Measurements from ENCODE around the gene ATP5PF. TPM values are rescaled to one million over a fixed set of nuclear protein-coding genes. Genes with fewer than 3 reads are reported as not detected.
A peak's percentile ranks its signal among the peaks of the same experiment; 100 is the strongest.
"Not testable (repeated sequence)": the region's sequence is repeated elsewhere in the genome, so short reads cannot be mapped to it uniquely, and the experiment has no call there.

Gene ATP5PF, protein sequence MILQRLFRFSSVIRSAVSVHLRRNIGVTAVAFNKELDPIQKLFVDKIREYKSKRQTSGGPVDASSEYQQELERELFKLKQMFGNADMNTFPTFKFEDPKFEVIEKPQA
- total RNA-seq (34.1 and 36.6 TPM in 2 replicates), polyA plus RNA-seq (54.7 and 58.3 TPM in 2 replicates), polyA minus RNA-seq (4.8 and 8.4 TPM in 2 replicates)
- 41.2 TPM for total RNA-seq (2013)

DNA sequence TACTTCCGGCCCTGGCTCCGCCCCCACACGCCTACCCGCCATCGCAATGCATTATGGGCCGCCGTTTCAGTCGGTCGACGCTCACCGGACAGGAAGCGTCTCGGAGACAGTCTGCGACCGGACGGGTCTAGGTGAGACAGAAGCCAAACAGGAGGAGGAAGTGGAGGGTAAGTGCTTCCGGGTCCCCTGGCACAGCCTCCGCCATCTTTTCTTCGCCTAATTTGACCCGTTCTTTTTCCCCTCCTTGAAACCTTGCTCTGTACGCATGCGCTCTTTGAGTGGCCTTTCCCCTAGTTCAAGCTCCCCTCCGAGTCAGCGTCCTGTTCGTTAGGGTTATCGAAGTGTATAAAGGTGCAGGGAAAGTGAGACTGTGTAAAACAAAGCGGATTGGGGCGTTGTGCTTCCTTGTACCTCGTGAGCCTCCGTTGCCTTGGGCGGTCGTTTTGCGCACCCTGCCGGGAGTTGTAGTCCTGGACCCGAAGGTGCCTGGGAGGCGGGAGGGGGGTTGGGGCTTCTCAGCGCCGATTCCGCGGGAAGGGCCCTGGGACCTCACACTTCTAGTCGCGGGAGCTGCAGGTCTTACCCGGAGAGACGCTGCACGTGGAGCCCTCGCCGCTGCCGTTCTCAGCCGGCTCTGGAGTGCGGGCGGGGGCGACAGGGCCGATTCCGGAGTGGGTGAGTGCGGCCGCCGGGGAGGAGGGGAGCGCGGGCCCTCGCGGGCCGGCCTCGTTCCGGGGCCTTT is at the start of gene ATP5PF, which contains the start of gene GABPA:
Gene ATP5PF, minus strand, starts transcription at position 1 of the 742 bp plus-strand sequence. CDS start 5,110 bp downstream, outside the sequence.
Gene GABPA, plus strand, starts transcription at position 69 of the 742 bp plus-strand sequence. CDS start 6,627 bp downstream, outside the sequence.
- H3K27ac Mint-ChIP-seq, result peak within 1 kb of the TSS; percentile 100
- Histone ChIP-seq H3K4me3 (ENCODE audit: control extremely low read depth in 1 of 5, extremely low read depth in 1 of 5, insufficient read depth in 1 of 5, low read depth in 2 of 5, low read length in 4 of 5) (peak within 1 kb of the TSS; percentile 69 to 99 (median 95)), H3K27me3 (replicated peaks in 1 of 4; ENCODE audit: control extremely low read depth in 1 of 4, control insufficient read depth in 3 of 4, insufficient read depth in 4 of 4, low read length in 3 of 4) (no peaks in the 10 kb centered on the region), H3K4me2 (replicated peaks; ENCODE audit: low read depth, low read length, poor library complexity, severe bottlenecking) (peak within 1 kb of the TSS; percentile 83), H3K9me3 (ENCODE audit: control extremely low read depth in 1 of 3, control insufficient read depth in 2 of 3, insufficient read depth in 1 of 3, low read length in 2 of 3) (no peaks in the 10 kb centered on the region), H3K79me2 (ENCODE audit: control insufficient read depth, insufficient read depth, low read length) (peaks cover 88% of the 10 kb centered on the region), H3K4me1 (ENCODE audit: control insufficient read depth in 2 of 2, insufficient read depth in 2 of 2, low read length in 2 of 2) (peaks cover 44 to 46% of the 10 kb centered on the region in 2 donors), H3K36me3 (replicated peaks in 1 of 2; ENCODE audit: control extremely low read depth in 1 of 2, control insufficient read depth in 1 of 2, extremely low read depth in 1 of 2, insufficient read depth in 2 of 2, low read length in 1 of 2) (peaks cover 1% of the 10 kb centered on the region in 2 experiments), H3K27ac (ENCODE audit: low read length in 2 of 2) (peak within 1 kb of the TSS; percentile 86 to 87), H2AFZ (ENCODE audit: insufficient read depth, low read depth, low read length, poor library complexity, severe bottlenecking) (peak within 1 kb of the TSS; percentile 82), H3K9ac (ENCODE audit: low read length) (peak within 1 kb of the TSS; percentile 84), H4K20me1 (ENCODE audit: control insufficient read depth, insufficient read depth, low read length, poor library complexity, severe bottlenecking) (peaks cover 30% of the 10 kb centered on the region)
- intact Hi-C loops (cut with micrococcal nuclease), result loop anchor here (1.0 to 10.0 kb wide), 5 partner anchors 128 to 430 kb away; partner anchors contain the start of gene MRPL39
- H3K4me1 Mint-ChIP-seq, result peaks cover 58% of the 10 kb centered on the region
- peak within 1 kb of the TSS; percentile 100 for H3K4me3 Mint-ChIP-seq
- no peaks in the 10 kb centered on the region for H3K27me3 Mint-ChIP-seq
- DNase-seq (peak; percentile 99), ATAC-seq (ENCODE audit: low read depth) (peak; percentile 83)
- H3K9me3 Mint-ChIP-seq (ENCODE audit: insufficient read depth), result no peaks in the 10 kb centered on the region
- ChIA-PET CTCF (interaction anchor here (1.3 to 1.8 kb wide), 2 partner anchors 127 to 130 kb away, joined by 8 to 11 read pairs; no protein-coding TSS in a partner anchor), POLR2A (interaction anchor here (0.6 to 2.0 kb wide), 3 partner anchors 9 to 127 kb away, joined by 3 to 10 read pairs (median 3); partner anchors contain the start of gene MRPL39)
- TF ChIP-seq EZH2 (IDR thresholded peaks at IDR 0.05; ENCODE audit: borderline replicate concordance, insufficient read depth, low read depth, low read length, poor library complexity, severe bottlenecking), result no peak
- TF ChIP-seq, protein P1, sequence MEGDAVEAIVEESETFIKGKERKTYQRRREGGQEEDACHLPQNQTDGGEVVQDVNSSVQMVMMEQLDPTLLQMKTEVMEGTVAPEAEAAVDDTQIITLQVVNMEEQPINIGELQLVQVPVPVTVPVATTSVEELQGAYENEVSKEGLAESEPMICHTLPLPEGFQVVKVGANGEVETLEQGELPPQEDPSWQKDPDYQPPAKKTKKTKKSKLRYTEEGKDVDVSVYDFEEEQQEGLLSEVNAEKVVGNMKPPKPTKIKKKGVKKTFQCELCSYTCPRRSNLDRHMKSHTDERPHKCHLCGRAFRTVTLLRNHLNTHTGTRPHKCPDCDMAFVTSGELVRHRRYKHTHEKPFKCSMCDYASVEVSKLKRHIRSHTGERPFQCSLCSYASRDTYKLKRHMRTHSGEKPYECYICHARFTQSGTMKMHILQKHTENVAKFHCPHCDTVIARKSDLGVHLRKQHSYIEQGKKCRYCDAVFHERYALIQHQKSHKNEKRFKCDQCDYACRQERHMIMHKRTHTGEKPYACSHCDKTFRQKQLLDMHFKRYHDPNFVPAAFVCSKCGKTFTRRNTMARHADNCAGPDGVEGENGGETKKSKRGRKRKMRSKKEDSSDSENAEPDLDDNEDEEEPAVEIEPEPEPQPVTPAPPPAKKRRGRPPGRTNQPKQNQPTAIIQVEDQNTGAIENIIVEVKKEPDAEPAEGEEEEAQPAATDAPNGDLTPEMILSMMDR (IDR thresholded peaks at IDR 0.05), result no peak
- under 1% methylated on average over 63 of the region's 64 CpGs for WGBS (ENCODE audit: insufficient coverage)

DNA sequence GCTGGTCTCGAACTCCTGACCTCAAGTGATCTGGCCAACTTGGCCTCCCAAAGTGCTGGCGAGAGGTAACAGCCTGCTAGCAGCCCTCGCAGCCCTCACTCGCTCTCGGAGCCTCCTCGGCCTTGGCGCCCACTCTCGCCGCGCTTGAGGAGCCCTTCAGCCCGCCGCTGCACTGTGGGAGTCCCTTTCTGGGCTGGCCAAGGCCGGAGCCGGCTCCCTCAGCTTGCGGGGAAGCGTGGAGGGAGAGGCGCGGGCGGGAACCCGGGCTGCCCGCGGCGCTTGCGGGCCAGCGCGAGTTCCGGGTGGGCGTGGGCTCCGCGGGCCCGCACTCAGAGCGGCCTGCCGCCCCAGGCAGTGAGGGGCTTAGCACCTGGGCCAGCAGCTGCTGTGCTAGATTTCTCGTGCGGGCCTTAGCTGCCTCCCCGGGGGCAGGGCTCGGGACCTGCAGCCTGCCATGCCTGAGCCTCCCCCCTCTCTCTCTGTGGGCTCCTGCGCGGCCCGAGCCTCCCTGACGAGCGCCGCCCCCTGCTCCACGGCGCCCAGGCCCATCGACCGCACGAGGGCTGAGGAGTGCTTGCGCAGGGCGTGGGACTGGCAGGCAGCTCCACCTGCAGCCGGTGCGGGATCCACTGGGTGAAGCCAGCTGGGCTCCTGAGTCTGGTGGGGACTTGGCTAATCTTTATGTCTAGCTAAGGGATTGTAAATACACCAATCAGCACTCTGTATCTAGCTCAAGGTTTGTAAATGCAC is 43.6 kb upstream of the ATP5PF start:
- H3K4me1 Mint-ChIP-seq; H3K27ac Mint-ChIP-seq; H2AFZ ChIP-seq (ENCODE audit: insufficient read depth, low read depth, low read length, poor library complexity, severe bottlenecking); H3K4me1 ChIP-seq (ENCODE audit: control insufficient read depth in 2 of 2, insufficient read depth in 2 of 2, low read length in 2 of 2); H3K9ac ChIP-seq (ENCODE audit: low read length); DNase-seq; POLR2A ChIA-PET; H3K9me3 Mint-ChIP-seq (ENCODE audit: insufficient read depth); H3K36me3 ChIP-seq (replicated peaks in 1 of 2; ENCODE audit: control extremely low read depth in 1 of 2, control insufficient read depth in 1 of 2, extremely low read depth in 1 of 2, insufficient read depth in 2 of 2, low read length in 1 of 2); H3K79me2 ChIP-seq (ENCODE audit: control insufficient read depth, insufficient read depth, low read length); H3K4me3 Mint-ChIP-seq; H3K27me3 Mint-ChIP-seq; ATAC-seq (ENCODE audit: low read depth); H3K27me3 ChIP-seq (replicated peaks in 1 of 4; ENCODE audit: control extremely low read depth in 1 of 4, control insufficient read depth in 3 of 4, insufficient read depth in 4 of 4, low read length in 3 of 4); H3K4me3 ChIP-seq (ENCODE audit: control extremely low read depth in 1 of 5, extremely low read depth in 1 of 5, insufficient read depth in 1 of 5, low read depth in 2 of 5, low read length in 4 of 5); H3K27ac ChIP-seq (ENCODE audit: low read length in 2 of 2); H4K20me1 ChIP-seq (ENCODE audit: control insufficient read depth, insufficient read depth, low read length, poor library complexity, severe bottlenecking); intact Hi-C loops (cut with micrococcal nuclease); H3K4me2 ChIP-seq (replicated peaks; ENCODE audit: low read depth, low read length, poor library complexity, severe bottlenecking): not testable (repeated sequence)
- peaks cover 0 to 11% (median 0%) of the 10 kb centered on the region in 3 donors for H3K9me3 ChIP-seq (ENCODE audit: control extremely low read depth in 1 of 3, control insufficient read depth in 2 of 3, insufficient read depth in 1 of 3, low read length in 2 of 3)
- 96% methylated on average over 50 of the region's 52 CpGs for WGBS (ENCODE audit: insufficient coverage)
- CTCF ChIA-PET, result interaction anchor here (1.4 kb wide), 1 partner anchor 20 kb away, joined by 4 read pairs; no protein-coding TSS in a partner anchor
